Right lobe of liver (tissue), 4 donors: Measurements from ENCODE around the gene S100PBP.

Experiments
- CTCF ChIP-seq, 4 donors: fragments of 200-600 bp in 3 of 4; fragments of 450-650 bp in 1 of 4; IDR thresholded peaks; one replicate each; pipeline versions ENCODE4 v1.5.1 to v1.8.0; 2016 to 2022; ENCODE audit warnings: antibody characterized with exemption in 4 of 4, mild to moderate bottlenecking in 2 of 4
- POLR2A ChIP-seq: fragments of 450-650 bp; IDR thresholded peaks from one replicate; pipeline ENCODE4 v1.6.1; 2017; ENCODE audit warnings: antibody characterized with exemption, mild to moderate bottlenecking
- donor health status: DM: no; HTN: no; CAD: no.
- donor health status: DM: no; HTN: no; CAD: no.
- donor health status: DM: no; HTN: yes; CAD: no.

- TF ChIP-seq POLR2A = no peak
- no peak for TF ChIP-seq CTCF (IDR thresholded peaks at IDR 0.05)
Observed at GRCh38 chr1:32904797-32905196, 87.3 kb downstream of the S100PBP start.
